HG03558 (cell line): ENCODE results near the gene MALT1.
"Not testable (repeated sequence)": the region's sequence is repeated elsewhere in the genome, so short reads cannot be mapped to it uniquely, and the experiment has no call there.

Experiments
- ATAC-seq: cut with Tn5 transposase; IDR thresholded peaks from one replicate; pipeline ENCODE4 v1.9.1; 2021; ENCODE audit warnings: moderate number of reproducible peaks; ENCODE audit not compliant: unreplicated experiment; ENCODE audit errors: extremely low read depth

MALT1 gene, protein sequence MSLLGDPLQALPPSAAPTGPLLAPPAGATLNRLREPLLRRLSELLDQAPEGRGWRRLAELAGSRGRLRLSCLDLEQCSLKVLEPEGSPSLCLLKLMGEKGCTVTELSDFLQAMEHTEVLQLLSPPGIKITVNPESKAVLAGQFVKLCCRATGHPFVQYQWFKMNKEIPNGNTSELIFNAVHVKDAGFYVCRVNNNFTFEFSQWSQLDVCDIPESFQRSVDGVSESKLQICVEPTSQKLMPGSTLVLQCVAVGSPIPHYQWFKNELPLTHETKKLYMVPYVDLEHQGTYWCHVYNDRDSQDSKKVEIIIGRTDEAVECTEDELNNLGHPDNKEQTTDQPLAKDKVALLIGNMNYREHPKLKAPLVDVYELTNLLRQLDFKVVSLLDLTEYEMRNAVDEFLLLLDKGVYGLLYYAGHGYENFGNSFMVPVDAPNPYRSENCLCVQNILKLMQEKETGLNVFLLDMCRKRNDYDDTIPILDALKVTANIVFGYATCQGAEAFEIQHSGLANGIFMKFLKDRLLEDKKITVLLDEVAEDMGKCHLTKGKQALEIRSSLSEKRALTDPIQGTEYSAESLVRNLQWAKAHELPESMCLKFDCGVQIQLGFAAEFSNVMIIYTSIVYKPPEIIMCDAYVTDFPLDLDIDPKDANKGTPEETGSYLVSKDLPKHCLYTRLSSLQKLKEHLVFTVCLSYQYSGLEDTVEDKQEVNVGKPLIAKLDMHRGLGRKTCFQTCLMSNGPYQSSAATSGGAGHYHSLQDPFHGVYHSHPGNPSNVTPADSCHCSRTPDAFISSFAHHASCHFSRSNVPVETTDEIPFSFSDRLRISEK

DNA sequence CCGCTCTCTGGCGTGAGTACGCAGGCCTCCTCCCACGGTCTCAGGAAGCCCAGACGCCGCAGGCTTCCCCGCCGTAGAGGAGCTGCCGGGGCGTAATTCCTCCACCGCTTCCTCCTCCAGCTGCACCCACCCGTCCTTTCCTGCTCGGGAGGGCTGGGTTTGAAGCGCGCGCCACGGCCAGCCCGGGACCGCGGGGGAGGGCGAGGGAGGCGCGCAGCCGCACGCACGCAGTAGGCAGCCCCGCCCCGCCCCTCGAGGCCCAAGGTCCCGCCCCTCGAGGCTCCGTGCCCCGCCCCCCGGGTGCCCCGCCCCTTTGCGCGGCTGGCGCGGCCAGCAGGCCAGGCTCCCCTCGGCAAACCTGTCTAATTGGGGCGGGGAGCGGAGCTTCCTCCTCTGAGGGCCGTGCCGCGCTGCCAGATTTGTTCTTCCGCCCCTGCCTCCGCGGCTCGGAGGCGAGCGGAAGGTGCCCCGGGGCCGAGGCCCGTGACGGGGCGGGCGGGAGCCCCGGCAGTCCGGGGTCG is at the start of gene MALT1:
MALT1 (plus strand) TSS at position 355 of the 521 bp plus-strand sequence. CDS start 179 bp downstream, outside the sequence.
- ATAC-seq: peak; percentile 57

- ATAC-seq: no peak
Measured at GRCh38 chr18:58624011-58624410, 47.3 kb upstream of the MALT1 start.

- no peak for ATAC-seq
Measured at GRCh38 chr18:58625839-58626238, 45.4 kb upstream of the MALT1 start.

GRCh38 chr18:58630071-58630470 is 41.2 kb upstream of the MALT1 start:
- no peak for ATAC-seq

GRCh38 chr18:58631301-58631700 is 40.0 kb upstream of the MALT1 start:
- no peak for ATAC-seq

GRCh38 chr18:58632552-58632951 is 38.7 kb upstream of the MALT1 start:
- no peak for ATAC-seq

GRCh38 chr18:58633874-58634273 is 37.4 kb upstream of the MALT1 start:
- no peak for ATAC-seq

DNA sequence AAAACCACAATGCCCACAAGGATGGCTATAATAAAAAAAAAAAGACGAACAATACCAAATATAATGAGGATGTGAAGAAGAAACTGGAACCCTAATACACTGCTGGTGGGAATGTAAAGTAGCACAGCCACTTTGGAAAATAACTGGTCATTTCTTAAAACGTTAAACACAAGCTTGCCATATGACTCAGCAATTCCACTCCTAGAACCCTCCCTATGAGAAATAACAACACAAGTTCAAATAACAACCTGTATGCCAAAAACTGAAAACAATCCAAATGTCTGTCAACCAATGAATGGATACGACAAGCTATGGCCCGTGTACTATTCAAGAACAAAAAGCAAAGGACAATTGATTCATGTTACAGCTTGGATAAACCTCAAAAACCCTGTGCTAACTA is 35.4 kb upstream of the MALT1 start:
- ATAC-seq: no peak

GRCh38 chr18:58637197-58637596 is 34.1 kb upstream of the MALT1 start:
- ATAC-seq: no peak

DNA sequence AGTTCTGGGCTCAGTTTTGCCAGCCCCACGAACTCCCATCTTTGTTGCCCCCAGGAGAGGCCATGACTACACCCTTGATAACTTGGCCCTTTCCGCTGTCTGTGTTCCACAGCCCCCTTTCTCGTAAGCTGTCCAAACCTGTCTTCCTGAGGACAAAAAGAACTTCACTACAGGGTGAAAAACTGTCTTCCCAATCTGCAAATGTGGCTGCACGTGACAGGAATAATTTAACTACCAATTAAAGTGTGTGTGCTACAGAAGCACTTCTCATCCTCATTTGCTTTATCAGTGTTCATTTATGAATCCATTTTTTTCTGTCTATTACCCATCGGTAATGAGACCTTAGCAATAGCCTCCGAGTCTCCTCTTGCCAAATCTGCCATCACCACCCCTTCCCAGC is 33.3 kb upstream of the MALT1 start:
- ATAC-seq: no peak

DNA sequence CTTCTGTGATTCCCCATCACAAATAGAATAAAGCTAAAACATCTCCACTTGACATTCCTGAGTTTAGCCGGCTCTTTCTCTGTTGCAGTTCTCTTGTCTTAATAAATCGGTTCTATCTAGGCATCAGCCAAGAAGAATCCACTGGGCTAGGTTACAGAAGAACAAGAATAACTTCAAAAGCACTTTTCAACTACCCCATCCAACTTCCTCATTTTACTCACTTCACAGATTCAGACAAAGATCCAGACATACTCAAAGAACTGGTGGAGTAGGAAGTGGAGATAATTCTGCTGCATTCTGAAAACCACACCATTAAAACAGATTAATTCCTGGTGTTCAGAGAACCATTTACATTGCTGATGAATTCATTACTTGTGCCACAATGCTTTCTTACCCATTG is 32.8 kb upstream of the MALT1 start:
- ATAC-seq: no peak

DNA sequence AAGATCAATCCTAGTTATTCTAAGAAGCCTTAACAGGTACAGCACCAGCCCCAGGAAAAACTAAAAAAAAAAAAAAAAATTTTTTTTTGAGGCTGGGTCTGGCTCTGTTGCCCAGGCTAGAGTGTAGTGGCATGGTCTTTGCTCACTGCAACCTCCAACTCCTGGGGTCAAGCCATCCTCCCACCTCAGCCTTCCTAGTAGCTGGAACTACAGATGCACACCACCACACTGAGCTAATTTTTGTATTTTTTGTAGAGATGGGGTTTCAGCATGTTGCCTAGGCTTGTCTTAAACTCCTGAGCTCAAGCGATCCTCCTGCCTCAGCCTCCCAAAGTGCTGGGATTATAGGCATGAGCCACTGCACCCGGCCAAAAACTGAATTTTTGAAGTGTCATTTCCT is 32.0 kb upstream of the MALT1 start:
- no peak for ATAC-seq

DNA sequence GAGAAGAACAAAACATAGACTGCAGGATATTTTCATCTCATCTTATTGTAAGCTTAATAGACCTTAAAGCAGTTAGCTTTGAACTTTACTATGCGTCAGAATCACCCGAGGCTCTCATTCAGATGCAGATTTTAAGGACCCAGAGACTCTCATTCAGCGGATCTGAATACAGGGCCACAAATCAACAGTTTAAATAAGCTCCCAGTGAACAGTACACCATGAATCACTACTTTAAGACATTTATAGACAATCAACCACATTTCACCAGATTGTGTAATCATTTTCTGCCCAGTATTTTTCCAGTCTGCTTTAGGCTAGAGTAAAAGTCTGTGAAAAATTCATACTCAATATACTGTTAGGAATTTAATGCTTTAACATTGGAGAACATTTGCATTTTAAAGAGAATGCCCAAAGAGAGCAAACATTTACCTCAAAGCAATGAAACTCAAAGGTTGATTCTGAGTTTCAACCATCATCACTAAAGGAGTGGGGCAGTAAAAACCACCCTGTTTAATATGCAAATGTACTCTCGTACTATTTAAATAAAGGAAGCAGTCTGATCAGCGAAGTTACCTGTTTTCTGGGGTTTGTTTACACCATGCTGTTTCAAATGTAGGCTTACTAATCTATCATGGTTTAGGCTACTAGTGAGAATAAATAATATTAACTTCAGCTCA is 31.4 kb upstream of the MALT1 start:
- no peak for ATAC-seq

DNA sequence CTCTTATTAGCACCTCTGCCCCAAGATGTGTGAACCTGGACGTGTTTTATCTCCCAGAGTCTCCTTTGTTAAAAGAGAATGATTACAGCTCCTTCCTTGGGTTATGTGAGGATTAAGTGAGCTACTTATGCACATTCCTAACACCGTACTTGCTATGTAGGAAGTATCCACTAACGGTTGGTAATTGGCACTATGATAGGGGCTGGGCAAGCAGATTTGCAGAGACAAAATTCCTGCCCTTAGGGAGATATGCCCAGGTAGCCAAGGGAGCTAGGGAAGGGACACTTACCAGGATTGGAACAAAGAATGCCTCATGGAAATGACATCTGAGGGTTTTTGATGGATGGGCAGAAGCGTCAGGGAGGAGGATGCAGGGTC is 30.8 kb upstream of the MALT1 start:
- ATAC-seq: no peak

DNA sequence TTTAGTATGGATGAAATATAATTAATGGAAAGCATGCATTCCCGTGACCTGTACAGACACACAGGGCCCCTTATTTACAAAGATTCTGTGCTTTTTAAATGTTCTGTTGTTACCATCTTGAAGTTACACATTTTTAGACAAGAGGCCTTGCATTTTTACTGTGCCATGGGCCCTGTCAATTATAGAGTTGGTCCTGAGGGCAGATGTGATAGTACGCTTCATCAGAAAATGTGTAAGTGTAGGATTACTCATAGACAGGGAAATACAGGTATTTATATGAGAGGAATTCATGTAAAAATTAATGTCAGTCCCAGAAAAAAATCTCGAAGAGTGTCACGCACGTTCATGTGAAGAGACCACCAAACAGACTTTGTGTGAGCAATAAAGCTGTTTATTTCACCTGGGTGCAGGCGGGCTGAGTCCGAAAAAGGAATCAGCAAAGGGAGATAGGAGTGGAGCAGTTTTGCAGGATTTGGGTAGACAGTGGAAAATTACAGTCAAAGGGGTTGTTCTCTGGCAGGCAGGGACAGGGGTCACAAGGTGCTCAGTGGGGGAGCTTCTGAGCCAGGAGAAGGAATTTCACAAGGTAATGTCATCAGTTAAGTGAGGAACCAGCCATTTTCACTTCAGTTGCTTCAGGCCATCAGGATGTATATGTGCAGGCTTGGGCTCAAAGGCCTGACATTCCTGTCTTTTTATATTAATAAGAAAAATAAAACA is 30.2 kb upstream of the MALT1 start:
- no peak for ATAC-seq

DNA sequence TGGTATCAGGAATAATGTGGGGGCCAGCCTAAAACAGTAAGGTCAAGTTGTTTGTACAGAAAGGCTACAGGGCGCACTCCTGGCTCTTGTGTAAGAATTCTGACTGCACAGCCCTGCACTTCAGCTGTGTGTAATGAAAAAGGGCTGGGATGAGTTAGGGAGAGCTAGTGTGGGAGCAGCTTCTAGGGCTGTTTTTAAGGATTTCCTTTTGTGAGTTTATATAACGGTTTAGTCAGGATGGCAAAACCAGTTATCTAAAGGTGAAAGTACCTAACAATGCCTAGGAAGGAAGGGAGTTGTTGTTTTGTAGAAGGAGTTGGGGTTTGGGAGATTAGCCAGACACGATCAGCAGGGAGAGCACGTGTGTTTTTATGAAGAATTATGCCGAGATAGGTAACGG is 27.7 kb upstream of the MALT1 start:
- ATAC-seq: not testable (repeated sequence)

- ATAC-seq: no peak
Measured at GRCh38 chr18:58645398-58645797, 25.9 kb upstream of the MALT1 start.

DNA sequence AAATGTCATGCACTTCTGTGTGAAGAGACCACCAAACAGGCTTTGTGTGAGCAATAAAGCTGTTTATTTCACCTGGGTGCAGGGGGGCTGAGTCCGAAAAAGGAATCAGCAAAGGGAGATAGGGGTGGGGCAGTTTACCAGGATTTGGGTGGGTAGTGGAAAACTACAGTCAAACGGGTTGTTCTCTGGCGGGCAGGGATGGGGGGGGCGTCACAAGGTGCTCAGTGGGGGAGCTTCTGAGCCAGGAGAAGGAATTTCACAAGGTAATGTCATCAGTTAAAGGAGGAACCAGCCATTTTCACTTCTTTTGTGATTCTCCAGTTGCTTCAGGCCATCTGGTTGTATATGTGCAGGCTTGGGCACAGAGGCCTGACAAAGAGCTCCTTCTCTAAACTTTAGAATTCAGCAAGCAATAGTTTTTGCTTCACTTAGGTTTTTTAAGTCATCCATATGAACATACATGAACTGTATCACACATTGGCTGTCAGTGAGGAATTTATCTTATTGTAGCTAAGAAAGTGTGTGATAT is 24.9 kb upstream of the MALT1 start:
- no peak for ATAC-seq

GRCh38 chr18:58649966-58650816 is 21.1 kb upstream of the MALT1 start:
- ATAC-seq: peak; percentile 79
